ENCODE results near the gene SLC6A13.
"Not testable (repeated sequence)": the region's sequence is repeated elsewhere in the genome, so short reads cannot be mapped to it uniquely, and the experiment has no call there.

The SLC6A13 gene

GRCh38 chr12:240566-240965 lies 22.1 kb downstream of the SLC6A13 start:
- Histone ChIP-seq H3K27me3 (ENCODE audit: insufficient read depth, poor library complexity, severe bottlenecking) (no peaks in the 10 kb centered on the region), H3K4me1 (ENCODE audit: insufficient read depth, poor library complexity, severe bottlenecking) (no peaks in the 10 kb centered on the region), H3K4me3 (ENCODE audit: severe bottlenecking) (no peak overlapping the region), H3K9me3 (ENCODE audit: severe bottlenecking) (no peaks in the 10 kb centered on the region), H3K36me3 (ENCODE audit: low read depth) (no peaks in the 10 kb centered on the region), H3K27ac (ENCODE audit: poor library complexity, severe bottlenecking) (no peak overlapping the region)
- ATAC-seq (ENCODE audit: low read depth): no peak
- no peak for TF ChIP-seq CTCF (IDR thresholded peaks at IDR 0.05; ENCODE audit: poor library complexity, severe bottlenecking)
- DNase-seq (ENCODE audit: low spot score): no peak

DNA sequence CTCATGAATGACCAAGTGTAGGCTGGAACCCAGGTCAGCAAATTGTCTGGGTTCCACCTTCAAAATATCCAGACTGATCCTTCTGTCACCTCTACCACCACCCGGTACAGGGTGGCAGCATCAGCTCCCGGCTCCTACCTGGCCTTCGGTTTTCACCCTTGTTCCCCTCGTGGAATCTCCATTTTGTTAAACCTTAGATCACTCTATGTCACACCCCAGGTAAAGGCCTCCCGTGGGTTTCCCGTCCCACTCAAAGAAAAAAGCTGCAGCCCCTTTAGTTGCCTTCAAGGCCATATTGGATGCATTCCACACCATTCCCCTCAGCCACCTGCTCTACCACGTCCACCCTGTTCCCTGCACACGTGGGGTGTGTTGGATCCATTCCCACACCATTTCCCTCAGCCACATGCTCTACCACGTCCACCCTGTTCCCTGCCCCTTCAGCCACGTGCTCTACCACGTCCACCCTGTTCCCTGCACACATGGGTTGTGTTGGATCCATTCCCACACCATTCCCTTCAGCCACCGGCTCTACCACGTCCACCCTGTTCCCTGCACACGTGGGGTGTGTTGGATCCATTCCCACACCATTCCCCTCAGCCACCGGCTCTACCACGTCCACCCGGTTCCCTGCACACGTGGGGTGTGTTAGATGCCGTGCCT lies 23.8 kb downstream of the SLC6A13 start:
- H3K4me1 ChIP-seq (ENCODE audit: insufficient read depth, poor library complexity, severe bottlenecking): no peaks in the 10 kb centered on the region
- no peaks in the 10 kb centered on the region for H3K27me3 ChIP-seq (ENCODE audit: insufficient read depth, poor library complexity, severe bottlenecking)
- DNase-seq (ENCODE audit: low spot score) (no peak), ATAC-seq (ENCODE audit: low read depth) (no peak)
- peaks cover 3% of the 10 kb centered on the region for H3K9me3 ChIP-seq (ENCODE audit: severe bottlenecking)
- no peak for TF ChIP-seq CTCF (IDR thresholded peaks at IDR 0.05; ENCODE audit: poor library complexity, severe bottlenecking)
- H3K4me3 ChIP-seq (ENCODE audit: severe bottlenecking): no peak overlapping the region
- H3K36me3 ChIP-seq (ENCODE audit: low read depth): no peaks in the 10 kb centered on the region
- H3K27ac ChIP-seq (ENCODE audit: poor library complexity, severe bottlenecking): no peak overlapping the region

GRCh38 chr12:238116-238515 lies 24.5 kb downstream of the SLC6A13 start:
- Histone ChIP-seq H3K36me3 (ENCODE audit: low read depth) (no peaks in the 10 kb centered on the region), H3K4me1 (ENCODE audit: insufficient read depth, poor library complexity, severe bottlenecking) (no peaks in the 10 kb centered on the region), H3K4me3 (ENCODE audit: severe bottlenecking) (no peak overlapping the region), H3K27me3 (ENCODE audit: insufficient read depth, poor library complexity, severe bottlenecking) (no peaks in the 10 kb centered on the region), H3K9me3 (ENCODE audit: severe bottlenecking) (peaks cover 3% of the 10 kb centered on the region), H3K27ac (ENCODE audit: poor library complexity, severe bottlenecking) (no peak overlapping the region)
- DNase-seq (ENCODE audit: low spot score): no peak
- TF ChIP-seq CTCF (IDR thresholded peaks at IDR 0.05; ENCODE audit: poor library complexity, severe bottlenecking): no peak
- ATAC-seq (ENCODE audit: low read depth): no peak

GRCh38 chr12:237026-237815 lies 25.4 kb downstream of the SLC6A13 start:
- Histone ChIP-seq H3K9me3 (ENCODE audit: severe bottlenecking) (peaks cover 3% of the 10 kb centered on the region), H3K36me3 (ENCODE audit: low read depth) (no peaks in the 10 kb centered on the region), H3K27ac (ENCODE audit: poor library complexity, severe bottlenecking) (no peak overlapping the region), H3K27me3 (ENCODE audit: insufficient read depth, poor library complexity, severe bottlenecking) (peaks cover 5% of the 10 kb centered on the region), H3K4me3 (ENCODE audit: severe bottlenecking) (no peak overlapping the region), H3K4me1 (ENCODE audit: insufficient read depth, poor library complexity, severe bottlenecking) (no peaks in the 10 kb centered on the region)
- ATAC-seq (ENCODE audit: low read depth): no peak
- TF ChIP-seq CTCF (IDR thresholded peaks at IDR 0.05; ENCODE audit: poor library complexity, severe bottlenecking): no peak
- DNase-seq (ENCODE audit: low spot score): no peak

DNA sequence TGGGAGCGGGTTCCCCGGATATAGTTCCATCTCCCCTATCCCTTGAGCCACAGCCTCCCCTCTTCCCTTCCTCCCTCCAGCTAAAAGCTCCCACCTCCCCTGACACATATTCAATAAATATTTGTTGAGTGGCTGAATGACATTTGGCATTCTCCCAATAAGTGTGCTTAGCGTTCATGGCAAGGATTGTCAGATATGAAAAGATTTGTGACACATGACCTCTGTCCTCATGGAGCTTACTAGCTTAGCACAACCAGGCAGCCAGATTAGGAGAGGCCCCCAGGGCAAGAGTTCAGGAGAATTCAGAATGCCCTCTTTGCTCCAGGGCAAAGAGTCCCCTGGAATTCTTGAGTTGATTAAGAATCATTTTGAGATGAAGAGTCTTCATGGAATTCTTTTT lies 26.2 kb downstream of the SLC6A13 start:
- Histone ChIP-seq H3K9me3 (ENCODE audit: severe bottlenecking) (peaks cover 3% of the 10 kb centered on the region), H3K4me1 (ENCODE audit: insufficient read depth, poor library complexity, severe bottlenecking) (no peaks in the 10 kb centered on the region), H3K4me3 (ENCODE audit: severe bottlenecking) (no peak overlapping the region), H3K36me3 (ENCODE audit: low read depth) (no peaks in the 10 kb centered on the region), H3K27me3 (ENCODE audit: insufficient read depth, poor library complexity, severe bottlenecking) (peaks cover 13% of the 10 kb centered on the region), H3K27ac (ENCODE audit: poor library complexity, severe bottlenecking) (no peak overlapping the region)
- TF ChIP-seq CTCF (IDR thresholded peaks at IDR 0.05; ENCODE audit: poor library complexity, severe bottlenecking): no peak
- DNase-seq (ENCODE audit: low spot score) (no peak), ATAC-seq (ENCODE audit: low read depth) (no peak)

DNA sequence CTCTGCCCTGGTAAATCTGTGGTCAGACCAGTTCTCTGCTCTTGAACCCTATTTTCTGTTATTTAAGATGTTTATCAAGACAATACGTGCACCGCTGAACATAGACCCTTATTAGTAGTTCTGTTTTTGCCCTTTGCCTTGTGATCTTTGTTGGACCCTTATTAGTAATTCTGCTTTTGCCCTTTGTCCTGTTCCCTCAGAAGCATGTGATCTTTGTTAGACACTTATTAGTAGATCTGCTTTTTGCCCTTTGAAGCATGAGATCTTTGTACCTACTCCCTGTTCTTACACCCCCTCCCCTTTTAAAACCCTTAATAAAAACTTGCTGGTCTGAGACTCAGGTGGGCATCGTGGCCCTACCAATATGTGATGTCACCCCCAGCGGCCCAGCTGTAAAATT lies 26.7 kb downstream of the SLC6A13 start:
- not testable (repeated sequence) for H3K4me3 ChIP-seq (ENCODE audit: severe bottlenecking); H3K4me1 ChIP-seq (ENCODE audit: insufficient read depth, poor library complexity, severe bottlenecking); H3K27ac ChIP-seq (ENCODE audit: poor library complexity, severe bottlenecking); H3K36me3 ChIP-seq (ENCODE audit: low read depth); ATAC-seq (ENCODE audit: low read depth); H3K9me3 ChIP-seq (ENCODE audit: severe bottlenecking); DNase-seq (ENCODE audit: low spot score)
- peaks cover 18% of the 10 kb centered on the region for H3K27me3 ChIP-seq (ENCODE audit: insufficient read depth, poor library complexity, severe bottlenecking)

Measured in RWPE2 (cell line).